ENCODE measurements around the gene CLPSL2.

Gene CLPSL2

DNA sequence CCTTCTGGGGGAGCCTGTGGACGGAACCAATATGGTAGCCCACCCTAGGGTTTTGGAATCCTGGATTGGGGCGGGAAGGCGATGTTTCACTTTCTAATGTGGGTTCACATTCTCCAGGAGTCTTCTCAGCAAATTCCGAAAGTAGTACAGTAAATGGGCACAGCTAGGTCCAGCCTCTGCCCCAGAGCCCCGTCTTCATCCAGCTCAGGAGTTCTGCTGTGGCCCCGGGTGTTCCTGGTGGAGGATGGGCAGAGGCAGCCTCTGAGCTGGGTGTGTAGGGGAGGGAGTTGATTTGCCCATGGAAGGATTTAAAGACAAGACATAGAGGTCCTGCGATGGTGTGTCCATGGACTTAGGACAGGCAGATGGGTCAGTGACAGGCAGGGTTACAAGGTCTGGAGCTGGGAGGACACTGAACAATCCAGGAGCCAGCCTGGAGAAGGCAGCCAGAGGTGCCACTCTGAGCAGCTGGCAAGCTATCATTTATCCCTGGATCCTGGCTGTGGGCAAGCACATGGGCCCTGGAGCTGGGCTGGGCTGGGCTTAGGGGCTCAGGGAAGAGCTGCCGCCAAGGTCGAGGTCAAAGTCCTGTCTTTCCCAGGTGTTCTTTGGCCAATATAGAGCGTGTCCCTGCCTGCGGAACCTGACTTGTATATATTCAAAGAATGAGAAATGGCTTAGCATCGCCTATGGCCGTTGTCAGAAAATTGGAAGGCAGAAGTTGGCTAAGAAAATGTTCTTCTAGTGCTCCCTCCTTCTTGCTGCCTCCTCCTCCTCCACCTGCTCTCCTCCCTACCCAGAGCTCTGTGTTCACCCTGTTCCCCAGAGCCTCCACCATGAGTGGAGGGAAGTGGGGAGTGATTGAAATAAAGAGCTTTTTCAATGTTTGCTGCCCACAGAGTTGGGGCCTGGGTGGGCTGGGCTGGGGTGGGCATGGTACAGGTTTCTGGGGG, 11.1 kb downstream of the CLPSL2 start:
- peak; percentile 17 for DNase-seq (ENCODE audit: low spot score)

DNA sequence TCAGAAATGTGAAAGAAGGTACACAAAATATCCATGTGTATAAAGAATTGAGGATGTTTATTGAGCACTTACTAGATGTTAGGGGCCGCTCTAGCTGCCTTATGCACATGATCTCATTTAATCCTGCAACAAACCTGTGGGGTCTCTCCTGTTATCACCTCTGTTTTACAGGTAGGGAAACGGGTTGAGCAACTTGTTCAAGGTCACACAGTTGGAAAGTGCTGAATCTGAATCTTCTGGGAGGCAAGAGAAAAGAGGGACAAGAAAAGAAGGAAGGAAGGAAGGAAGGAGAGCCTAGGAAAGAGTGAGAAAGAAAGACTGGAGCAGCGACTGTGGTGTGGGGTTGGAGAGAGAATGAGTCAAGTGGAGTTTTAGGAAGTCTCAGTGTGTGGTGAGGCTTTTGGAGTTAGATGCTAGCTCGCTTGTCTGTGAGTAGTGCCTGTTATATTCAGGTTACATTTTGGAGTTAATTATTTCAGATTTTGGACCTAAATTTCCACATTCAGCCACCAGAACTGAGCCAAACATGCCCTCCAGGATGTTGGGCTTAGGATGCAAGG, 12.1 kb downstream of the CLPSL2 start:
- no peak for DNase-seq (ENCODE audit: low spot score)

DNA sequence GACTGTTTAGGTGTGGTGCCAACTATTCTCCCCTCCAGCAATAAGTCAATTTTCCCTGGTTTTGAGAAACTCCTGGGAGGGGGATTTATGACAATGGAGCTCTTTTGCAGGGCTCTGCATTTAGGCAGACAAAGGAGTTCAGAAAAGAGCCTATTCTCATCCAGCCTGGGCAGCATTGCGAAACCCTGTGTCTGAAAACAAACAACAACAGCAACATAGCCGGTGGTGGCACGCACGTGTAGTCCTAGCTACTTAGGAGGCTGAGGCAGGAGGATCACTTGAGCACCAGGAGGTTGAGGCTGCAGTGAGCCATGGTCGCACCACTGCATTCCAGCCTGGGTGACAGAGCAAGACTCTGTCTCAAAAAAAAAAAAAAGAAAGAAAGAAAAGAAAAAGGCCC, 14.3 kb downstream of the CLPSL2 start:
- DNase-seq (ENCODE audit: low spot score), result no peak

DNA sequence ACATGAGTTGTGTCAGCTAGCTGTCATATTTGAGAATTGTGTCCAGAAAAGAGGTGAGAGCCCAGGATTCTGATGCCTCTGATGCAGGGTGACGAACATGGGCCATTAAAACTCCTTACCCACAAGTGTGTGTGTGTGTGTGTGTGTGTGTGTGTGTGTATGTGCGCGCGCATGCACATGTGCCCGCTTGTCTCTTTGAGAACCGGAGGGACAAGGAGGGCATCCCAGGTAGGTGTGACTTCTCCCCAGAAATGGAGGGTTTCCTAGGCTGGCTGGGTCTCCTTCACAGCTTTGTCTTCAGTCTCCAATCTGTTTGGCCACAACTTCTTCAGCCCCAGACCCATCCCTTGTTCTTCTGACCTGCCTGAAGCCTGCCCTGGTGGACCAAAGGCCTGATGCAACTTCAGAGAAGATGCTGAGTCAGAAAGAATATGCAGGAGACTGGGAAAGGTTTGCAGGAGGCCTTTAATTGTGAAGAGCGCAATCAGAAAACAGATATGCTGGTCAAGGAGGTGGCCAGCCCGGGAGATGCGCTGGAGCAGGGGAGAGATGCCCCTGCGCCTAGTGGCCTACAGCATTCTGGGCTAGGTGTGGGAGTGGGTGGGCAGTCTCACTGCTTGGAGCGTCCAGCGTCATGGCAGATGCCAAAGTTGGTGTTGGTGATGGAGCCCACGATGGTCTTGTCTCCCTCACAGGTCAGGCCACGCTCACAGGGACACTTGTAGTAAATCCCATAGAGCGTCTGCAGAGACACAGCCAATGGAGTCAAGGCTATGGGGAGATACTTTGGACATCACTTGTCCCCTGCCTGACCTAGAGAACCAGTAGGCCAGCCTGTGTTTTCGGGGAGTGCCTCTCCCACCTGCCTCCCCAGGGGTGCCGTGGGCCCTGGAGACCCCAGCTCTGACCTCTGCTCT, 18.4 kb downstream of the CLPSL2 start:
- DNase-seq (ENCODE audit: low spot score), result no peak

DNA sequence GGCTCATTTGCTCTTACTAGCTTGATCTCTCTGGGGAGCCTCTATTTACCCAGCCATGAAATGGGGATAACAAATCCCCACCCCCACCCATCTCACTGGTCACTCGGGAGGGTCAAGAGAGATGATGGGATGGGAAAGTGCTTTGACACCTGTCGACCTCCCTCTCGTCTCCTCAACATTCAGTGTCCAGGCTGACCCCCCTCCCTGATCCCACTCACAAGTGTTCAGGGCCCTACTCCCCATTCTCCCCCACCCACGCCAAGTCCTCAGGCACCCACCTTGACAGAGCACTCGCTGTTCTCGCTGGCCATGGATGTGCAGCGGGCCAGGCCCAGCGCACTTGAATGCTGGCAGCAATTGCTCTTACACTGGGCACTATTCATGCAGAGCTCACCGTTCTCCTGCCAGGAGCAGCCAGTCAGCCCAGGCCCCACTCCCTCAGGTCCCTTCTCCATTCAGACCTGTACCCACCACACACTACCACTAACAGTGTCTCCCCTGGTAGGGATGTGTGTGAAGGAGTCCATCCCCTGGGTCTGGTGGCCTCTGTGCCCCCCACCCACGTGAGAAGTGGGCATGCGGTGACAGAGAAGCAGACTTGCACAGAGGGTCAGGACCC, 19.2 kb downstream of the CLPSL2 start:
- no peak for DNase-seq (ENCODE audit: low spot score)

DNA sequence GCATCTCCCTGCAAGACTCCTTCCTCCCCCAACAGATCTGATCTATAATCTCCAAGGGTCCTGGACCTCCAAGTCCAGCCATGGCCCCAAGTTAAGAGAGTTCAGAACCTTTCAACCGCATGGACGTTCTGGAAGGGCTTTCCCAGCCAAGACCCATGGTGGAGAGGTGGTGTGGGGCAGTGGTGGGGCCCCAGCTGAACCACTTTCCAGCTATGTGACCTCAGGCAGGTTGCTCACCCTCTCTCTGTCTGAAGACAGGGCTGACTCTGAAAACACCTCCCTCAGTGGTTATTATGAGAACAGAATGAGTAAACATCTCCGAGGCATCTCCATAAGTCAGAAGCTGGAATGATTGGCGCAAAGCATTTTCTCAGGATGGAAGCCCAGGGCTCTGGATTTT, 19.8 kb downstream of the CLPSL2 start:
- DNase-seq (ENCODE audit: low spot score), result no peak

DNA sequence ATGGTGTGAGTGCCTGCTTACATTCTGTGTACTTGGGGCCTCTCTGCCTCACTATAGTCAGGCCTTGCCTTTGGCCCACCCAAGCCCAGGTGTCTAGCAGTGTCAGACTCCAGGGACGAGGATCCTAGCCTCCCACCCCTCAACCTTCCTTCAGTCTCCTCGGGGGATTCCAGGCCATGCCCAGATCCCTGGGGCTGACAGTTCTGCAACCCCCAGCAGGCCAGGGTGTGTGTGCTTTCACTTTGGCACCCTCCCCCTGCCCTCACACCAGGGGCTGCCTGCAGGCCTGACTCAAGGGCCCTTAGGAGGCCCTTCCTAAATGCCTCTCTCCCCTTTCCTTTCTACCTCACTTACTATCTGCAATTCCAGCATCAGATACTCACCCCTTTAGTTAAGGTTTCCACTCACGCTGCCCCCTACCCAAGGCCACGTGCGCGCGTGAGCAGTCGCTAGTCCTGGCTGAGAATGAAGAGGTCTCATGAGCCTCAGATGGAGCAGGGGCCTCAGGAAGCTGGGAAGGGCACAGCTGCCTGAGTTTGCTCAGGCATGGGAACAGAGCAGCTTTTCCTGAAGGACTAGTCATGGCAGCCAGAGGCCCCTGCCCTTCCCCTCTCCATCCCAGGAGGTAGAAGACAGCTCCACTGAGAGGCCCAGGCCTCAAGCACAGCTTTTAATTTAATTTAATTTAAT, 21.6 kb downstream of the CLPSL2 start:
- DNase-seq (ENCODE audit: low spot score), result no peak

DNA sequence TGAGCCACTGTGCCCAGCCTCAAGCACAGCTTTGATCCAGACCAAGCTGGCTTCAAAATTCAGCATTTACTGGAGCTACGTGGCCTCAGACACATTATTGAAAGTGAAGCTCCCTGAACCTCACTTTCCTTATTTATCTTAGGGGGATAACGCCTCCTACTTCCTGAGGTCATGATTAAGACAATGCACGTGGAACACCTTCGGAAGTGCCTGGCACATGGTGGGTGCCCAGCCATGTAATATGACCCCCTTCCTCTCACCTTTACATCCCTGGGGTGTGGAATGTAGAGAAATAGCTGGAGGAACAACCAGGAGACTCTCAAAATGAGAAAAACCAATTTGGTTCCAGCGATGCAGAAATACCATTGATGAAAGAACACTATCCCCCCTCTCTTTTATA, 22.3 kb downstream of the CLPSL2 start:
- DNase-seq (ENCODE audit: low spot score), result no peak

DNA sequence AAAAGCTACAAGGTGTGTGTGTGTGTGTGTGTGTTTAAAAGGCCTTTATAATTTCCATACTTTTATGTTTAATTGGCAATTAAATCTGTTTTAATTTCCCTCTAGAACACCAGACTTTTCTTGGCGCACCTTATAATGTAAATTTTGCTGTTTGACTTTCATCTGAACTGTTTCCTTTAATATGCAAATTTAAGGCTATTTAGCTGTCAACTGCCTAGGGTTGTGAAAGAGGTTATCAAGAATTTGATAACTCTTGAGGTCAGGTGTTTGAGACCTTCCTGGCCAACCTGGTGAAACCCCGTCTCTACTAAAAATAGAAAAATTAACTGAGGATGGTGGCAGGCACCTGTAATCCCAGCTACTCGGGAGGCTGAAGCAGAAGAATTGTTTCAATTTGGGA, 24.8 kb downstream of the CLPSL2 start:
- no peak for DNase-seq (ENCODE audit: low spot score)

DNA sequence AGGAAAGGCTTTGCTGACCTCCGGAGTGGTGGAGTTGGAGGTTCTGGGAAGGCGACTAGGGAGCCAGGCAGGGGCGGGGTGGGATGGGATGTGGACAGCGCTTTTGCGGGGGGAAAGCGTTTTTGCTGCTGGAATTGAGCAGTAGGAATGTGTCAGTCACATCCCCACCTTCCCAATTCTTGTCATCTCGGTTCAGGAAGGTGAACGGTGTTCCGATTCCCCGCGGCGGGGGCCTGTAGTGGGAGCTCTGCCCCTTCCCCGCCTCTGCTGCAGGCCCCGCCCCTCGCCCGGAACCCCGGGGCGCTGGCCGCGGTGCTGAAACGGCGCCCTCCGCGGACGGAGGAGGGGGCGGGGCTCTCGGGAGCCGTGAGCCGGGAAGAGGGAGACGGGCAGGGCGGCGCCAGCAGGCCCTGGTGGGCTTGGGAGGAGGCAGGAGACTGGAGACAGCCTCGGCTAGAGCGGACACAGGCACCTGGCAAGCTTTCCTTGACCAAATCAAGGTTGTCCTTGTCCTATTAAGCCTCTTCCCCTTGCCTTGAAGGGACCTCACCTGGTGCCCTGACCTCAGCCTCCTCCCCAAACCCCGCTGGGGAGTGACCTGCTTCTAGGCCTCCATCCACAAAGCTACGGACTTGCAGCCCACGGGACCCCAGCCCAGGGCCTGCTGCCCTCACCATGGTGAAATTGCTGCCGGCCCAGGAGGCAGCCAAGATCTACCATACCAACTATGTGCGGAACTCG, 28.8 kb downstream of the CLPSL2 start, which contains the start of gene LHFPL5:
TSS of gene LHFPL5 (plus strand) at position 357 of the 741 bp plus-strand sequence. CDS start at position 676, 319 bp downstream.
- peak; percentile 89 for DNase-seq (ENCODE audit: low spot score)

DNA sequence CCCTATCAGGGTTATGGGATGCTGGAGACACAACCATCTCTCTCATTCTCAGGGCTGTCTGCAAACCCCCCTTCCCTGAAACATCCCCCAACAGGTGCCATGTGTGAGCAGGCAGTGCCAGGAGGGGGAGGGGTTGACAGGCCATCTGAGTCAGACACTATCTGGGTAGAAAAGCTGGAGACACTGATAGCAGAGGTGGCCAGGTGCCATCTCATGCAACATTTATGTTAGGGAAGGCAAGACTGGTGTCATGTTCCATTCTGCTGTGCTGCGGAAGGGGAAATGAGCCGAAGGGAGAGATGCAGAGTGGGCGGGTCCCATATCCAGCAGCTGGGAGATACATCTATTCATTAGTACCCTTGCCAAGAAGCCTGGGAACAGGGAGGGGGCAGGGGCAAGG, 32.3 kb downstream of the CLPSL2 start:
- no peak for DNase-seq (ENCODE audit: low spot score)

DNA sequence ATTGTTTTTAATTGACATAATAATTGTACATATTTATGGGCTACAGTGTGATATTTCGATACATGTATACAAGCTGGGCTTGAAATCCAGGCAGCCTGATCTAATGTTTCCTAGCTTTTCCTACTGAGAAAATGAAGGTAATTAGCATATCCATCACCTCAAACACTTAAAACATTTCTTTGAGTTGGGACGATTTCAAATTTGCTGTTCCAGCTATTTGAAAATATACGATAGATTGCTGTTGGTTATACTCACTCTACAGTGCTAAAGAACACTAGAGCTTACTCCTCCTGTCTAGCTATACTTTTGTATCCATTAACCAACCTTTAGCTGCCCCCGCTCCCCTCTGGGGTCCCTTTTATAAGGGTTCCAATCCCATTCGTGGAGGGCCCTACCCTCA, 33.4 kb downstream of the CLPSL2 start:
- no peak for DNase-seq (ENCODE audit: low spot score)

DNA sequence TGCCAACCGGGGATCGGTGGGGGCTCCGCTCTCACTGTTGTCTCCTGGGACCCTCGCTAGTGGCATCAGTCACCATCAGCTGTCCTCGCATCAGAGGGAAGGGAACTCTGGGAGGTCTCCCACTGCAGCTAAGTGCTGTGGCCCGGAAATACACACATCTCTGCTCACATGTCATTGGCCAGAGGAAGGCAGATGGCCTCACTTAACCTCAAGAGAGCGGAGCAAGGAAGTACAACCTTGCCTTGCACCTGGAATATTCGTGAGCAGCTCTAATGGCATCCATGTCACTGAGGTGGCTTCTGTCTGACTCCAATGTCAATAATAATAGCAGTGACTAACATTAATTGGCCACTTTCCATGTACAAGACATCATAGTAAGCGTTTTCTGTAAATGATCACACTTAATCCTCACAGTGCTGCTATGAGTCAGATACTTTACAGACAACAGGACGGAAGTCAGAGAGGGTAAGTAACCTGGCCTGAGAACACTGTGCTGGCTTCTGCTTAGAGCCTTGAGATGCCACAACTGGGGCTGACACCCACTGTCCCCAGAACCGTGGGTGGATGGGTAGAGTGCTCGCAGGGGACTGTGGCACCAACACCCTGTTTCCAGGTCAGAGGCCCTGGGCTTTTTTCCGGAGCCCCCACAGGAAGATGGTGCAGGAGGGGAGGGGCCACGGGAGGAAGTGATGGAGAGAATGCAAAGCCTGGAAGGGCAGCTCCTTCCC, 34.7 kb downstream of the CLPSL2 start:
- no peak for DNase-seq (ENCODE audit: low spot score)

DNA sequence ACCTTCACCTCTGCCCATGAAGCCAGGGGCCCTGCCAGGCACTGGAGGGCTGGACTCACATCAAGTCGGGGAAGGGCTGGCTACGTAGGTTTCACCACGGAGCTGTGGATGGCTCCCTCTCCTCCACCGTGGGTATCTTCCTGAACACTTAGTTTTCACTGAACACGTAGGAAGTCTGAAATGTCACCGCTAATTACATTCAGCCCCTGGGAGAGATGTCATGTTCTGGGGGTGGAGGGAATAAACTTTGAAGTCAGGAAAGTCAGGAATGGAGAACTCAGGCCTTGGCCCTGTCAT, 35.2 kb downstream of the CLPSL2 start:
- no peak for DNase-seq (ENCODE audit: low spot score)

DNA sequence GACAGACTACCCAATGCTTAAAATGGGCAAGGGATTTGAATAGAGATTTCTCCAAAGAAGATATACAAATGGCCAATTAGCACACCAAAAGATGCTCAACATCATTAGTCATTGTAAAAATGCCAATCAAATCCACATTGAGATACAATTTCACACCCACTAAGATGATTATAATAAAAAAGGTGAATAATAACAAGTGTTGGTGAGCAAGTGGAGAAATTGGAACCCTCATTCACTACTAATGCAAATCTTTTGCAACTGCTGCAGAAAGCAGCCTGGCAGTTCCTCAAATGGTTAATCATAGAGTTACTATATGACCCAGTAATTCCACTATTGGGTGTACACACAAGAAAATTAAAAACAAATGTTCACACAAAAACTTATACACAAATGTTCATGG, 41.1 kb downstream of the CLPSL2 start:
- DNase-seq (ENCODE audit: low spot score), result no peak

DNA sequence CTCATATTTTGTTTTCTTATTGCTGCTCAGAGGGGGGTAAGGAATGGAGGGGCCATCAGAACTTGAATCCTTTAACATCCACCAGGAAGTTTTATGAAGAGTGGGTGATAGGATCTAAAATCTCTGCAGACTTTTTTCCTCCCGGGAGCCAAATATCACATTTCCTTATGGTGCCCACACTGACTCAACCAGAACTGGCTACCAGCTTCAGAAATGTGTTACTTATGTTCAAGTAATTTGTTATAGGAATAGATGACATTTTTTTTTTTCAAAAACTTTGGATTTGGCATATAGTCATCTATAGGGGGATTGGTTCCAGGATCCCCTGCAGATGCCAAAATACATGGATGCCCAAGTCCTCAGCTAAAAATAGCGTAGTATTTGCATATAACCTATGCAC, 47.2 kb downstream of the CLPSL2 start:
- DNase-seq (ENCODE audit: low spot score), result no peak

DNA sequence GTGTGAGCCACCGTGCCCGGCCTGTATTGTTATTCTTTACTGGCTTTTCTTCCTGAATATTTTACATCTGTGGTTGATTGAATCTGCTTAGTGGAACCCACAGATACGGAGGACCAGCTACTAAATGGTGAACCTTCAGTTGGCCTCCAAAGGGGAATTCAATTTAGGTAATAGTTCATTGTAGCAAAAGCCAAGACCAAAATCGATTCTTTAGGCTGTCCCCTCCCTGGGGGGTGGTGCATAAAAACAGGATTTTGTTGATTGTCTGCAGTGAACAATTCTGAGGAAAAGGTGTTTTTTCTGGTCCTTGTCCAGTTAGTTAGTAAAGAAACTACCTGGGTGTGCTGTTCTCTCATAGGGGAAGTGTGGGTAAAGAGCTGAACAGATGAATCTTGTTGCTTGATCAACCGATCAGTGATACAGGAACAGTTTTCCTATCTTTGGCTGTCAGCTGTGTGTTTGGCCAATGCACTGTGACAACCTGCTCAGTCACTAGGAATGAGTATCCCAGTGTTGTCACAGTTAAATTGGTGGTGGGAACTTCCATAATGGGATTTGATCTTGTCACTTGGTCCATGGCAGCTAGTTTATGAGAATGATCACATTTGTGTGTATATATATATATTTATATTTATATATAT, 48.3 kb downstream of the CLPSL2 start:
- no peak for DNase-seq (ENCODE audit: low spot score)
